Neural cell (in vitro differentiated cells): ENCODE data around the gene CSTB. TPM values are rescaled to one million over a fixed set of nuclear protein-coding genes. Genes with fewer than 3 reads are reported as not detected.

Experiments
- H2AFZ ChIP-seq: fragments of 200-600, 300-800 bp; sonication (generic), shearing (Covaris generic); 2 replicates; pipeline ENCODE4 v1.6.0; 2014; ENCODE audit warnings: low read depth, mild to moderate bottlenecking, antibody characterized with exemption, low read length, moderate library complexity
- H3F3A ChIP-seq: fragments of 200-600 bp; shearing (Covaris generic); 2 replicates; pipeline ENCODE4 v1.6.1; 2016; ENCODE audit warnings: mild to moderate bottlenecking, moderate library complexity, mixed read lengths, antibody characterized with exemption, low read length; ENCODE audit not compliant: insufficient read depth, poor library complexity, severe bottlenecking
- H3K27ac ChIP-seq: fragments of 200-600, 300-800 bp; sonication (generic), shearing (Covaris generic); 2 replicates; pipeline ENCODE4 v1.5.1; 2014; ENCODE audit warnings: mild to moderate bottlenecking, low read length, moderate library complexity
- H3K27me3 ChIP-seq: fragments of 300-800, 200-600 bp; sonication (generic), shearing (Covaris generic); 2 replicates; pipeline ENCODE4 v1.6.0; 2014; ENCODE audit warnings: mild to moderate bottlenecking, low read depth, low read length, moderate library complexity; ENCODE audit not compliant: insufficient read depth
- H3K36me3 ChIP-seq: fragments of 300-800, 200-600 bp; sonication (generic), shearing (Covaris generic); 2 replicates; pipeline ENCODE4 v1.5.1; 2014; ENCODE audit warnings: mild to moderate bottlenecking, antibody characterized with exemption, low read length, moderate library complexity; ENCODE audit not compliant: insufficient read depth
- H3K4me2 ChIP-seq: fragments of 300-800, 200-600 bp; sonication (generic), shearing (Covaris generic); 2 replicates; pipeline ENCODE4 v1.6.0; 2014; ENCODE audit warnings: mild to moderate bottlenecking, low read length
- H3K4me3 ChIP-seq: fragments of 300-800, 200-600 bp; sonication (generic), shearing (Covaris generic); 2 replicates; pipeline ENCODE4 v1.5.1; 2014; ENCODE audit warnings: mild to moderate bottlenecking, low read length, moderate library complexity
- H3K79me2 ChIP-seq: fragments of 200-600 bp; shearing (Covaris generic); replicated peaks from 2 replicates; pipeline ENCODE4 v1.6.0; 2014; ENCODE audit warnings: mild to moderate bottlenecking, low read length, moderate library complexity; ENCODE audit not compliant: insufficient read depth
- H3K9ac ChIP-seq: fragments of 300-800, 200-600 bp; sonication (generic), shearing (Covaris generic); 2 replicates; pipeline ENCODE4 v1.6.1; 2016; ENCODE audit warnings: mild to moderate bottlenecking, low read length, mixed read lengths
- H3K9me2 ChIP-seq: fragments of 200-600 bp; shearing (Covaris generic); 2 replicates; pipeline ENCODE4 v1.6.1; 2016; ENCODE audit warnings: mild to moderate bottlenecking, low read length, mixed read lengths; ENCODE audit not compliant: insufficient read depth
- H3K9me3 ChIP-seq: fragments of 200-600, 300-800 bp; sonication (generic), shearing (Covaris generic); 2 replicates; pipeline ENCODE4 v1.6.1; 2016; ENCODE audit warnings: mild to moderate bottlenecking, mixed run types, low read length, moderate library complexity, mixed read lengths
- H4K20me1 ChIP-seq: fragments of 200-600 bp; shearing (Covaris generic); 2 replicates; pipeline ENCODE4 v1.6.1; 2016; ENCODE audit warnings: mild to moderate bottlenecking, mixed run types; ENCODE audit not compliant: insufficient read depth
- EP300 ChIP-seq: fragments of 450-650 bp; conservative IDR thresholded peaks from 2 replicates; pipeline ENCODE4 v1.6.1; 2014; ENCODE audit warnings: antibody characterized with exemption, mild to moderate bottlenecking, moderate library complexity; ENCODE audit not compliant: poor library complexity, severe bottlenecking
- EZH2 ChIP-seq: fragments of 200-600, 300-800 bp; shearing (Covaris generic), sonication (generic); IDR thresholded peaks from 2 replicates; pipeline ENCODE4 v1.6.1; 2014; ENCODE audit warnings: antibody characterized with exemption, low read length, borderline replicate concordance, mild to moderate bottlenecking; ENCODE audit not compliant: insufficient read depth, poor library complexity, severe bottlenecking
- MXI1 ChIP-seq: fragments of 450-650 bp; conservative IDR thresholded peaks from 2 replicates; pipeline ENCODE4 v1.6.1; 2014; ENCODE audit warnings: antibody characterized with exemption, mild to moderate bottlenecking; ENCODE audit not compliant: poor library complexity, severe bottlenecking
- POLR2AphosphoS5 ChIP-seq: IDR thresholded peaks from 2 replicates; pipeline ENCODE4 v1.6.1; 2012
- RAD21 ChIP-seq: fragments of 450-650 bp; conservative IDR thresholded peaks from 2 replicates; pipeline ENCODE4 v1.6.1; 2014; ENCODE audit warnings: antibody characterized with exemption, mild to moderate bottlenecking, moderate library complexity
- SMC3 ChIP-seq: fragments of 450-650 bp; conservative IDR thresholded peaks from 2 replicates; pipeline ENCODE4 v1.6.1; 2014; ENCODE audit warnings: antibody characterized with exemption, mild to moderate bottlenecking, moderate library complexity; ENCODE audit not compliant: poor library complexity
- TAF1 ChIP-seq: IDR thresholded peaks from 2 replicates; pipeline ENCODE4 v1.6.1; 2012; ENCODE audit warnings: low read depth
- polyA plus RNA-seq: library from polyadenylated mRNA; depleted of rRNA; stranded (reverse); fragments of >200 nt; gene quantifications from 2 replicates; pipeline ENCODE4 v1.2.3, GENCODE V29; 2014
- TF ChIP-seq, protein P1 (sequence below): fragments of 450-650 bp; IDR thresholded peaks from 2 replicates; pipeline ENCODE4 v1.5.1; 2014; ENCODE audit warnings: antibody characterized with exemption, mild to moderate bottlenecking, moderate library complexity; ENCODE audit not compliant: poor library complexity, severe bottlenecking
- TF ChIP-seq, protein P2 (sequence below): IDR thresholded peaks from 2 replicates; pipeline ENCODE4 v1.6.1; 2012; ENCODE audit warnings: borderline replicate concordance

CSTB gene
- polyA plus RNA-seq, 1 donor from 2014 or later: 9.7 TPM

DNA sequence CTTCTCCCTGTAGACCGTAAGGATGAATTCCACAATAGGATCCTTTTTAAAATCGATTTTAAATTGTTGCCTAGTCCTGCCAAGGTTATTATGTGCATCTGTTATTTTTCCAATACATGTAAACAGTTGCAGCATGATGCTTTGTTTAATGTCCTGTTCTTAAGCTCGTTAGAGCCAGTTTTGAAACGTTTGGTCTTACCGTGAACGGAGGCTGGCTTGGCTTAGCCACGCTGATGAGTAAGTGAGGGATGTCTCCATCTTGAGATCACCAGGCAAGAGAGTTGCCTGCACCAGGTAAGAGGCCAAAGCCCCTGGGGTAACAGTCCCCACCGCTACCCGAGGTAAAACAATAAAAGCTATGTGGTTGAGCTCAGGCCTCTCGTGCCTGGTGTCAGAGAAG lies 17.3 kb downstream of the CSTB start:
- H3K27ac ChIP-seq: no peak overlapping the region
- no peaks in the 10 kb centered on the region for H3F3A ChIP-seq
- H3K4me2 ChIP-seq: no peak overlapping the region
- H3K9me3 ChIP-seq: no peaks in the 10 kb centered on the region
- H2AFZ ChIP-seq: no peak overlapping the region
- no peaks in the 10 kb centered on the region for H3K27me3 ChIP-seq
- no peaks in the 10 kb centered on the region for H3K36me3 ChIP-seq
- H4K20me1 ChIP-seq: no peaks in the 10 kb centered on the region
- H3K9ac ChIP-seq: no peak overlapping the region
- H3K9me2 ChIP-seq: no peaks in the 10 kb centered on the region
- H3K79me2 ChIP-seq: no peaks in the 10 kb centered on the region
- TF ChIP-seq TAF1: no peak
- TF ChIP-seq, protein P1, sequence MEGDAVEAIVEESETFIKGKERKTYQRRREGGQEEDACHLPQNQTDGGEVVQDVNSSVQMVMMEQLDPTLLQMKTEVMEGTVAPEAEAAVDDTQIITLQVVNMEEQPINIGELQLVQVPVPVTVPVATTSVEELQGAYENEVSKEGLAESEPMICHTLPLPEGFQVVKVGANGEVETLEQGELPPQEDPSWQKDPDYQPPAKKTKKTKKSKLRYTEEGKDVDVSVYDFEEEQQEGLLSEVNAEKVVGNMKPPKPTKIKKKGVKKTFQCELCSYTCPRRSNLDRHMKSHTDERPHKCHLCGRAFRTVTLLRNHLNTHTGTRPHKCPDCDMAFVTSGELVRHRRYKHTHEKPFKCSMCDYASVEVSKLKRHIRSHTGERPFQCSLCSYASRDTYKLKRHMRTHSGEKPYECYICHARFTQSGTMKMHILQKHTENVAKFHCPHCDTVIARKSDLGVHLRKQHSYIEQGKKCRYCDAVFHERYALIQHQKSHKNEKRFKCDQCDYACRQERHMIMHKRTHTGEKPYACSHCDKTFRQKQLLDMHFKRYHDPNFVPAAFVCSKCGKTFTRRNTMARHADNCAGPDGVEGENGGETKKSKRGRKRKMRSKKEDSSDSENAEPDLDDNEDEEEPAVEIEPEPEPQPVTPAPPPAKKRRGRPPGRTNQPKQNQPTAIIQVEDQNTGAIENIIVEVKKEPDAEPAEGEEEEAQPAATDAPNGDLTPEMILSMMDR: no peak
- no peak for TF ChIP-seq EP300
- no peak for TF ChIP-seq RAD21
- no peak overlapping the region for H3K4me3 ChIP-seq

GRCh38 chr21:43758111-43758641 lies 17.9 kb downstream of the CSTB start:
- Histone ChIP-seq H3K79me2 (no peaks in the 10 kb centered on the region), H3K4me2 (no peak overlapping the region), H3K9ac (no peak overlapping the region)

More at GRCh38 chr21:43758111-43758641, 17.9 kb downstream of the CSTB start:
- TF ChIP-seq RAD21 (no peak), POLR2AphosphoS5 (no peak), EZH2 (no peak), TAF1 (no peak), EP300 (no peak), SMC3 (no peak), MXI1 (no peak)
- TF ChIP-seq, protein P1: no peak
- TF ChIP-seq, protein P2, sequence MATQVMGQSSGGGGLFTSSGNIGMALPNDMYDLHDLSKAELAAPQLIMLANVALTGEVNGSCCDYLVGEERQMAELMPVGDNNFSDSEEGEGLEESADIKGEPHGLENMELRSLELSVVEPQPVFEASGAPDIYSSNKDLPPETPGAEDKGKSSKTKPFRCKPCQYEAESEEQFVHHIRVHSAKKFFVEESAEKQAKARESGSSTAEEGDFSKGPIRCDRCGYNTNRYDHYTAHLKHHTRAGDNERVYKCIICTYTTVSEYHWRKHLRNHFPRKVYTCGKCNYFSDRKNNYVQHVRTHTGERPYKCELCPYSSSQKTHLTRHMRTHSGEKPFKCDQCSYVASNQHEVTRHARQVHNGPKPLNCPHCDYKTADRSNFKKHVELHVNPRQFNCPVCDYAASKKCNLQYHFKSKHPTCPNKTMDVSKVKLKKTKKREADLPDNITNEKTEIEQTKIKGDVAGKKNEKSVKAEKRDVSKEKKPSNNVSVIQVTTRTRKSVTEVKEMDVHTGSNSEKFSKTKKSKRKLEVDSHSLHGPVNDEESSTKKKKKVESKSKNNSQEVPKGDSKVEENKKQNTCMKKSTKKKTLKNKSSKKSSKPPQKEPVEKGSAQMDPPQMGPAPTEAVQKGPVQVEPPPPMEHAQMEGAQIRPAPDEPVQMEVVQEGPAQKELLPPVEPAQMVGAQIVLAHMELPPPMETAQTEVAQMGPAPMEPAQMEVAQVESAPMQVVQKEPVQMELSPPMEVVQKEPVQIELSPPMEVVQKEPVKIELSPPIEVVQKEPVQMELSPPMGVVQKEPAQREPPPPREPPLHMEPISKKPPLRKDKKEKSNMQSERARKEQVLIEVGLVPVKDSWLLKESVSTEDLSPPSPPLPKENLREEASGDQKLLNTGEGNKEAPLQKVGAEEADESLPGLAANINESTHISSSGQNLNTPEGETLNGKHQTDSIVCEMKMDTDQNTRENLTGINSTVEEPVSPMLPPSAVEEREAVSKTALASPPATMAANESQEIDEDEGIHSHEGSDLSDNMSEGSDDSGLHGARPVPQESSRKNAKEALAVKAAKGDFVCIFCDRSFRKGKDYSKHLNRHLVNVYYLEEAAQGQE: no peak
- Histone ChIP-seq H4K20me1 (no peaks in the 10 kb centered on the region), H3K36me3 (no peaks in the 10 kb centered on the region), H3K27me3 (no peaks in the 10 kb centered on the region), H3K9me2 (no peaks in the 10 kb centered on the region), H3K4me3 (no peak overlapping the region), H2AFZ (no peak overlapping the region), H3K9me3 (no peaks in the 10 kb centered on the region), H3F3A (no peaks in the 10 kb centered on the region), H3K27ac (no peak overlapping the region)
